HG02763 (cell line): ENCODE measurements around the gene C16orf89.

Experiments
- ATAC-seq: cut with Tn5 transposase; IDR thresholded peaks from one replicate; pipeline ENCODE4 v1.9.1; 2021; ENCODE audit warnings: mild to moderate bottlenecking, moderate library complexity; ENCODE audit not compliant: unreplicated experiment

Gene C16orf89

GRCh38 chr16:5010576-5011329, 55.0 kb downstream of the C16orf89 start:
- no peak for ATAC-seq

DNA sequence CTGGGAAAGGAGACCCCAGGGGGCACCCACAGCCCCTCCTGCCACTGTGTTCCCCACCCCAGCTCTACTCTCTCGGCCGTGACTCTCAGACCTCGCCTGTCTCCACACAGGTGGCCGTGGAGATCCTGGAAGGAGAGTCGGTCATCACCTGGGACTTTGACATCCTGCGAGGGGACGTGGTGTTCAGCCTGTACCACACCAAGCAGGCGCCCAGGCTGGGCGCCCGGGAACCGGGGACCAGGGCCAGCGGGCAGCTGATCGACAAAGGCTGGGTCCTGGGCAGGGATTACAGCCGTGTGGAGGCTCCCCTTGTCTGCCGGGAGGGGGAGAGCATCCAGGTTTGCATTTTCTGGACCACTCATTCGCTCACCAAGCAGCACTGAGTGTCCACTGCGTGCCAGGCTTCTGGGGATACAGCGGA, 57.4 kb downstream of the C16orf89 start:
- no peak for ATAC-seq

- no peak for ATAC-seq
Observed at GRCh38 chr16:5007256-5007655, 58.5 kb downstream of the C16orf89 start.

DNA sequence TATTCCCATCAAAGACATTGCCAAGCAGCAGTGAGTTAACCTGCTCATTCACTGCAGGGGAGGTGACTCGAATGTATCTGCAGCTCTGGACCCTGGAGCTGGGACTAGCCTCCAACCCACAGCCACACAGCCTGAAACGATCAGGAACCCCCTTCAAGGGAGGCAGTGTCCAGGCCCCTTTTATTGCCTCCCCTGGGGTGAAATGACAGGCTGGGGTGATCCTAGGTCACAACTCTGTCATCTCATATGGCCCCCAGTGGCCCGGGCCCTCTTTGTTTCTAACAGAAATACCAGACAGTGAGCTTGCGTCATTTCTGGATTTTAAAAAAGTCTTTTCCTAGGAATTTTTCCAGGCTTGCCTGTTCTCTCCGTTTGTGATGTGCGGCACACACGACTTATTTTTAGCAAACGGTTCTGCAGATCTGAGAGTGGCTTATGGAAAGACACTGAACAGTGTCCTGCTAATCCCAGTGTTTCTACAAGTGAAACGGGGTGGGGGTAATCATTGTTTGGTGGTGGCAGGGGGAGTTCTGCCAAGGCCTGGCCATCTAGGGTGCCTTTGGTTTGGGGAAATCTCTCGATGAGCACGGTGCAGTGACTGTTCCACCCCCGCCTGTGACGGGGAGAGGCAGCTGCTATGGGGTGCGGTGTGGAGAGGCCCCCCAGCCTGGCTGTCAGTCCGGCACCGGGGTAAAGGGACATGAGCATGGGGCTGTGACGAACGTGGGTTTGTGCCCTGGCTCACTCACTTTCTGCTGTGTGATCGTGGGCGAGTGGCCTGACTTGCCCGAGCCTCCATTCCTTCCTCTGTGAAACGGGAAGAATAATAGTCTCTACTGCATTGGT, 59.2 kb downstream of the C16orf89 start:
- no peak for ATAC-seq

GRCh38 chr16:5005916-5006315, 59.8 kb downstream of the C16orf89 start:
- no peak for ATAC-seq

DNA sequence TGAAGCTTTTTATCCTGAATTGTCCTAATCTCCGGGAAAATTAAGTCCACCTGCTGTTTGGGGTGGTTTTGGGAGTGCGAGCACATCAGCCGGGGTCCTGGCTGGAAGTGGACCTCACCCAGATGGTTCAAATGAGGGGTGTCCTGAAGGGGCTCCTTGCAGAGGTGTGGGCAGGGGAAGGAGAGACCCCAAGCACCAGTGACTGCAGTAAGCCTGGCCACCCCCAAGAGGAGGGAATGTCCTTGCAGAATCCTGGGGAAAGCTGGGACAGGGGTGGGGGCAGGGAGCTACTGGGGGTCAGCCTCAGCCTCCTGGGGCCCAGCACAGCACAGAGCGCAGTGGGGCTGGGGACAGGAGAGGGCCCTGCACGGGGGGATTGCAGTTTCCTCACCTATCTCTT, 61.4 kb downstream of the C16orf89 start:
- no peak for ATAC-seq

- ATAC-seq, result no peak
Observed at GRCh38 chr16:5003828-5004227, 61.9 kb downstream of the C16orf89 start.

GRCh38 chr16:5003211-5003610, 62.5 kb downstream of the C16orf89 start:
- no peak for ATAC-seq

DNA sequence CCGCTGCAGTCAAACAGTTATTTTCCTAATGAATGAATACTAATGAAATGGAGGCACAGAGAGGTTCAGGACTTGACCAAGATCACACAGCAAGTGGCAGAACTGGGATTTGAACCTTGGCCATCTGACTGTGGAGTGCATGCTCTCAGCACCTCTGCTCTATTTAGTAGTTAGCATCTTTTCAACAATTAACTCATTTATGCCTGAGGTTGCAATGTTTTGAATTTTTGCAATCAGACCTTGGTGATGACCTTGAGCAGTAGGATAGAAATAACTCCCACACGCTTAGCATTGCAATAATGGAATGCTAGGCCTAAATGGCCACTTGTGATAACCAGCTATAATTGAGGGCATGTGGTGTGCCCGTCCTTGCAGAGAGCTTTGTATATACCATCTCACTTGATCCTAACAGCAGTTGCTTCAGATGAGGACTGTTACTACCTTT, 63.0 kb downstream of the C16orf89 start:
- no peak for ATAC-seq

- ATAC-seq, result no peak
Observed at GRCh38 chr16:5001986-5002385, 63.8 kb downstream of the C16orf89 start.

GRCh38 chr16:5001571-5001970, 64.2 kb downstream of the C16orf89 start:
- no peak for ATAC-seq

DNA sequence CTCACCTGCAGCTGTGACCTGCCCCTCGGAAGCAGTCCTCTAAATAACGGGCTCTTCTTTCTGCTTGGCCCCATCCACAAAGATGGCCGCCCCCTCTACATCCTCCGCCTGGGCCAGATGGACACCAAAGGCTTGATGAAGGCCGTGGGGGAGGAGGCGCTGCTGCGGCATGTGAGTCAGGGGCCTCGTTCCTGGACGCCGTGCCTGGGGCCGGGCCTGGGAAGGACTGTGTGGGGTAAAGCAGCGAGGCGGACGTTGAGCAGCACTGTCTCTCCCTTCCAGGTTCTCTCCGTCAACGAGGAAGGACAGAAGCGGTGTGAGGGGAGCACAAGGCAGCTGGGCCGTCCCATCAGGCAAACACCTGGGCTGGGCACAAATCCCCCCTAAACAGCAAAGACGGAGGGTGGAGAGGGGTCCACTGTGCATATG, 65.2 kb downstream of the C16orf89 start:
- ATAC-seq, result no peak

GRCh38 chr16:4994719-4995434, 70.9 kb downstream of the C16orf89 start:
- no peak for ATAC-seq
